Lung microvascular endothelial cell (primary cell): ENCODE data around the gene MARK3. TPM values are rescaled to one million over a fixed set of nuclear protein-coding genes. Genes with fewer than 3 reads are reported as not detected.

Source experiments
- DNase-seq, 2 donors: peaks; one replicate each; pipeline versions ENCODE4 v3.0.0 to v3.0.0-alpha.2; 2010; ENCODE audit warnings: low read depth in 2 of 2
- total RNA-seq: library from RNA; depleted of rRNA; stranded (reverse); fragments of >200 nt; gene quantifications from 2 replicates; pipeline ENCODE4 v1.2.1, GENCODE V29; 2014

MARK3 gene
- total RNA-seq, 1 donor from 2014 or later = 49.4 TPM

- no peak for DNase-seq
Measured at GRCh38 chr14:103366741-103367140, 18.5 kb upstream of the MARK3 start.

- no peak for DNase-seq
Measured at GRCh38 chr14:103367995-103368394, 17.2 kb upstream of the MARK3 start.

DNA sequence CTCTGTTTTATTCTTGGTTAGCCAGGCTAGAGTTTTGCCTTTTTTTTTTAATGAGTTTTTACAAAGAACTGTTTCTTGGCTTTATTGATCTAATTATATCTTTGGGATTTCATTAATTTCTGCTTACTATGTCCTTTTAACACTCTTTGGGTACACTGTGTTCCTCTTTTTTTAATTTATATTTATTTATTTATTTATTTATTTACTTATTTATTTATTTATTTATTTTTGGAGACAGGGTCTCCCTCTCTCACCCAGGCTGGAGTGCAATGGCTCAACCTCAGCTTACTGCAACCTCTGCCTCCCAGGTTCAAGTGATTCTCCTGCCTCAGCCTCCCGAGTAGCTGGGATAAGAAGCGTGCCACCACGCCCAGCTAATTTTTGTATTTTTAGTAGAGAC, 15.1 kb upstream of the MARK3 start:
- DNase-seq = no peak

DNA sequence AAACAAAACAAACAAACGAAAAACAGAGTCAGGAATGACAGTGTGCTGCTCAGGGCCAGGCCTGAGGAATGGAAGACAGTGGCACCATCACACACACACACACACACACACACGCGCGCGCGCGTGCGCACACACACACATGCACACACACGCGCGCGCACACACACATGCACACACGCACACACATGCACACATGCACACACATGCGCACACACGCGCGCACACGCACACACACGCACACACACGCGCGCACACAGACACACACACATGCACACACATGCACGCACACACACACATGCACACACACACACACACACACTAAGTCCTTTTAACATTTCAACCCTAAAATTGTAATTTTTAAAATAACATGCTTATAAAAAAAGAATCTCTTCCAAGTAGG, 13.2 kb upstream of the MARK3 start:
- DNase-seq = no peak

DNA sequence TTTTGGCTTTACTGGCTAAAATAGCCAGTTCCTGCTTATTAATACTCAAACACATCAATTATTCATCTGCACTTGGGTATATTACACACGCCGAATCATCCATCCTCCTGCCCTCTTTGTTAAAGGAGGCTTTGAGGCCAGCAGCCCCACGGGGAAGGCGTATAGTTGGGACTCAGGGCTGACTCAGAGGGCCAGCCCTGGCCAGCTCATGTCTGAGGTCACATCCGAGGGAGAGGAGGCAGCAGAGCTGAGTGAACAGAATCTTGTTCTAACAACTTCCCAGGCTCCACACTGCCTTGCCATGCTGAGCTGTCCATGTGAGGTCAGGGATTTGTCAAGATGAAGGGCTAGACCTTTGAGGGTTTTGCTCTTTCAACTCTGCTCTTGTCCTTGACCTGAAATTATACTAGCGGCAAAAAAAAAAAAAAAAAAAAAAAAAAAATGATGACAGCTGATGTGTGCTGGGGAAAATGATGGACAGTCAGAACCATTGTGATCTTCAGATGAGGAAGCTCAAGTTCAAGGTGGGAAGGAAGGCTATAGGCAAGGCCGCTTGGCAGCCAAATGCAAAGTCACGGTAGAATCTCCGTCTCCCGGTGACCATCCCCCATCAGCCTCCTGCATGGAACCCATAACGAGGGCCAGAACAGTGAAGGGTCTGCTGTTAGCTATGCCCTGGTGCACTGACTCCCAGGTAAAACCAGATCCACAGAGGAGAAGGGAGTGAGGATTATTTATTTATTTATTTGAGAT, 12.5 kb upstream of the MARK3 start:
- peak; percentile 29 to 96 for DNase-seq

DNA sequence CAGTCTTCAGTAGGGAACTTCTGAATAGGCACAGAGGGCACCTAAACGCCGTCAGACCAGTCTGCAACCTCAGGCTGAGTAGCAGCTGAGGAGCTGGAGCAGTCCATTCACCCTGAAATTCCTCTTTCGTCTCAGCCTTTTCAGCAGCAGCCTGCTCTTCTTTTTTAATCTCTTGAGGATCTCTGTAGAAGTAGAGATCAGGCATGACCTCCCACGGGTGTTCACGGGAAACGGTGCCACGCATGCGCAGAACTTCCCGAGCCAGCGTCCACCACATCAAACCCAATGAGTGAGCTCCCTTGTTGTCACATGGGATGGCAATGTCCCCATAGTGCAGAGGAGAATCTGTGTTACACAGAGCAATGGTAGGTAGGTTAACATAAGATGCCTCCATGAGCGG, 11.1 kb upstream of the MARK3 start:
- DNase-seq = no peak

GRCh38 chr14:103377522-103378037, 7.6 kb upstream of the MARK3 start:
- no peak for DNase-seq

DNA sequence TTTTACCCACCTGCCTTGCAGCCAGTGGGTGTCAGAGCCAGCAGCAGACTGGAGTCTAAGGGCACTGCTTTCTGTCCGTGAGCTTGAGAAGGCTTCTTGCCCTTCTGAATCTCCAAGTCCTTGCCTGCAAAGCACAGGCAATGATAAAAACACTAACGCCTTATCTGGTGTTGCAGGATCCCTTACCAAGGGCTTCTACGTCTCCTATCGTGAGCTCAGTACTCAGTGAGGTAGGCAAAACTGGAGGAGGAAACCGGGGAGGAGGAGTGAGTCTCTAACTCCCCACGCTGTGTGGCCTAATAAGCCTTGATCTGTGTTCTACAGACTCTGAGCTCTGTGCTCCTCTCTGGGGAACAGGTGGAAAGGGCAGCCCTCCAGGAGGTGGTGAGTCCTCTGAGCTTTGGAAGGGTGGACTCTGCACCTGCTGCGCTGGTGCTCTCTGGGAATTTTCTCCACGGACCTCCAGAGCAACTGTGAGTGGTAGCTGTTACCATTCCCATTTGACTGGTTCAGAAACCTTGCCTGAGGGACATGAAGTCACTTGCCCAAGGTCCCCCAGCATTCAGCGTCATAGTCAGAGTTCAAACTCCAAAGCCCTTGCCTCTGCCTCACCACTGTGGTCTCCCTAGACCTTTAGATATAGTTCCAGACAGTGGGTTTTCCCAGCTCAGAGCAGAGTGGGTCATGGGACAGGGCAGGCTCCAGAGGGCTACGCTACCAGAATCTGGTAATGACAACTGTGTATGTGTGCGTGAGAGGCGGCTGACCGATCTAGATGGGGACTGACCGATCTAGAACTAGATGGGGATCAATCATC, 7.0 kb upstream of the MARK3 start:
- no peak for DNase-seq

DNA sequence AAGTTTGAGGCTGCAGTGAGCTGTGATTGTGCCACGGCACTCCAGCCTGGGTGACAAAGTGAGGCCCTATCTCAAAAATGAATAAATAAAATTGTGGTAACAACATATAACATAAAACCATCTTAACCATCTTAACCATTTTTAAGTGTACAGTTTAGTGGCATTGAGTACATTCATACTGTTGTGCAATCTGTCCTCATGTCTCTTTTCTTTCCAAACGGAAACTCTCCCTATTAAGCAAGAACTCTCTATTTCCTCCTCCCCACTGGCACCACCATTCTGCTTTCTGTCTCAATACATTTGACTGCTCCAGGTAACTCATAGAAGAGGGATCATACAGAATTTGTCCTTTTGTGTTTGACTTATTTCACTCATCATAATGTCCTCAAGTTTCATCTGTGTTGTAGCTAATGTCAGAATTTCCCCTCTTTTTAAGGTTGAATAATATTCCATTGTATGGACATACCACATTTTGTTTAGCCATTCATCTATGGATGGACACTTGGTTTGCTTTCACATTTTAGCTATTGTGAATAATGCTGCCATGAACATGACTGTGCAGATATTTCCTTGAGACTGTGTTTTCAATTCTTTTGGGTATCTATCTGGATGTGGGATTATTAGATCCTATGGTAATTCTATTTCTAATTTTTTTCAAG, 4.4 kb upstream of the MARK3 start:
- no peak for DNase-seq

GRCh38 chr14:103382376-103382775, 2.8 kb upstream of the MARK3 start:
- peak in 1 of 2 donors; percentile 37 for DNase-seq

DNA sequence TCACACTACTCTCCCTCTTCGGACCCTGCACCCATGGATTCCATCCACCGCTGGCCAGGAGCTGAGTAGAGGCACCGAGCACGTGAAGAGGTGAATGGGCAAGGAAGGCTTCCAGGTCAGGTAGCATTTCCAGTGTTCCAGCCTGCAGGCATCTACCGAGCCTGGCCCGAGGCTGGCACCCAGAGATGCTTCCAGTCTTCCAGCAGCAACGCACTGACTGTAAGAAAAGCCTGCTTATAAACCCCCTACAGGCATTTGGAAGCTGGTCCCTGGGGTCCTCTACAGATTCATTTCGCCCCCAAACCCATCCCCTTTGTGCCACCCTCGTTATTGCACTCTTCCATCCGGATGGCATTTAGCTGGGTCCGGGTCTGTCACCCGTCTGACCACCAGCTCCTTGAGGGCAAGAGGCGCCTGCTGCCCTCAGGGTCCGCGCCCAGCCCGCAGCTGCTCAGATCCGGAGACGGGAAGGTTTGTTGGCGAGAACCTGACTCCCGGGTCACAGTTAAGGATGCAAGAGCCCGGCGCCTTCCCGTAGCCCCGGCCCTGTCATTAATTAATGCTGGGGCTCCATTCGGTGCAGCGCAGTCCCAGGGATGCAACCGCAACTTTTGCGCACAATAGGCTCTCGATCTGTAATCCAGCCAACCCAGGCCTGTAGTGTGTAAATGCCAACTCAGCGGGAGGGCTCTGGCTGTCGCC, 614 bp upstream of the MARK3 start:
- no peak for DNase-seq

- peak; percentile 37 to 44 for DNase-seq
Measured at GRCh38 chr14:103385929-103386712, 906 bp downstream of the MARK3 start.

- peak in 1 of 2 donors; percentile 44 for DNase-seq
Measured at GRCh38 chr14:103386713-103387329, 1.6 kb downstream of the MARK3 start.

DNA sequence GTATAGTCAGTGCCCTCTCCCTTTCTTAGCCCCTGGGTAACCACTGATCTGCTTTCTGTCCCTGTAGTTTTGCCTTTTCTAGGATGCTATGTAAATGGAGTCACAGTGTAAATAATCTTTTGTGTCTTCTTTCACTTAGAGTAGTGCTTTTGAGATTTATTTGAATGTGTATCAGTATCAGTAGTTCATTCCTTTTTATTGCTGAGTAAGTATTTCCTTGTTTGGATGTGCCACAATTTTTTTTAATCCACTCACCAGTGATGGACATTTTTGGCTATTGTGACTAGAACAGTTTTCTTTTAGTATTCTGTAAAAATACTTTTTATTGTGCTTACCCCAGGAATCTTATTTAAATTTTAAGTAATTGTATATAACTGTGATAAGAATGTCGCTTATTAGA, 3.4 kb downstream of the MARK3 start:
- no peak for DNase-seq

DNA sequence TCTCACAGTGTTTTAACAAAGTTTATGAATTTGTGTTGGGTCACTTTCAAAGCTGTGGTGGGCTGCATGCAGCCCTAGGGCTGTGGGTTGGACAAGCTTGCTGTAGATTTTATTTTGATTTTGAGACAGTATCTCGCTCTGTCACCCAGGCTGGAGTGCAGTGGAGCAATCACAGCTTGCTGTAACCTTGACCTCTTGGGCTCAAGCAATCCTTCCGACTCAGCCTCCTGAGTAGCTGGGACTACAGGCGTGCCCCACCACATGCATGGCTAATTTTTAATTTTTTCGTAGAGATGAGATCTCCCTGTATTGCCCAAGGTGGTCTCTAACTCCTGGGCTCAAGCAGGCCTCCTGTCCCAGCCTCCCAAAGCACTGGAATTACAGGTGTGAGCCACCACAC, 5.4 kb downstream of the MARK3 start:
- no peak for DNase-seq

GRCh38 chr14:103391048-103391447, 5.8 kb downstream of the MARK3 start:
- peak; percentile 61 for DNase-seq

DNA sequence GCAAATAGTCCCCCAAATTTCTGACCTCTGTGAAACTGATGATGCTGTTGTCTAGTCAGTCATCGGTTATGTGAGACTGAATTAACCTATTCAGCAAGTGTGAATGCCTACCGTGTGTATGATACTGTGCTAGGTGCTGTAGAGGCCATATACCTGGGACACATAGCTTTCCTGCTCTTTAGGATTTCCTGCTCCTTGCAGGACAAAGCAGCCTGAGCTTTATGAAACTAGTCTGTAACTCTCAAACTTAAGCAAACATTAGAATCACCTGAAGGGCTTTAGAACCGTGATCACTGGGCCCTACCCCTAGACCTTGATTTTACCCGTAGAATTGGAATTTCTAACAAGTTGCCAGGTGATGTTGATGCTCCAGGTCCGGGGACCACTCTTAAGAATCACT, 6.9 kb downstream of the MARK3 start:
- no peak for DNase-seq

DNA sequence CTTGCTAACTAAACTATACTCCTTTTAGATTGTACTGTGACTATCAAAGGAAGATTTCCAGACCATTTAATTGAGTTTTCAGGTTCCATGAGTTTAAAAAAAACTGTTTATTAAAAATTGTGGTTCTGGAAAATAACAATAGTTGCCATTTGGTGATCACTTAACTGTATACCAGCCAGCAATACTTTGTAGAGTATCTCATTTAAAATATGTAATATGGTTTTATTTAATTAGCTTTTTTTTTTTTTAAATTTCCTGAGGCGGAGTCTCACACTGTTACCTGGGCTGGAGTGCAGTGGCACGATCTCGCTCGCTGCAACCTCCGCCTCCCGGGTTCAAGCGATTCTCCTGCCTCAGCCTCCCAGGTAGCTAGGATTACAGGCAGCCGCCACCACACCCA, 7.4 kb downstream of the MARK3 start:
- DNase-seq = no peak

GRCh38 chr14:103393070-103393469, 7.9 kb downstream of the MARK3 start:
- peak; percentile 20 to 36 for DNase-seq
